Upper lobe of left lung (tissue), 6 donors: ENCODE results near the gene PKNOX2. TPM values are rescaled to one million over a fixed set of nuclear protein-coding genes. Genes with fewer than 3 reads are reported as not detected.
A peak's percentile ranks its signal among the peaks of the same experiment; 100 is the strongest.

Source experiments
- ATAC-seq, 2 donors: fragments of 200-7000 bp; cut with Tn5 transposase; one replicate each; pipeline ENCODE4 v1.9.1; 2022; ENCODE audit warnings: mild to moderate bottlenecking in 2 of 2, moderate library complexity in 2 of 2; ENCODE audit not compliant: low FRiP score in 2 of 2
- DNase-seq, 2 donors: peaks; one replicate each; pipeline ENCODE4 v3.0.0-alpha.2; 2019 to 2020
- H3K27ac ChIP-seq, 4 donors: fragments of 200-600 bp; sonication (generic); one replicate each; pipeline ENCODE4 v1.5.1; 2016 to 2019
- H3K27me3 ChIP-seq, 4 donors: fragments of 200-600 bp; sonication (generic); one replicate each; pipeline ENCODE4 v1.5.1; 2017 to 2019
- H3K36me3 ChIP-seq, 4 donors: fragments of 200-600 bp; sonication (generic); one replicate each; pipeline ENCODE4 v1.5.1; 2016 to 2019
- H3K4me1 ChIP-seq, 4 donors: fragments of 200-600 bp; sonication (generic); one replicate each; pipeline ENCODE4 v1.5.1; 2018 to 2019
- H3K4me3 ChIP-seq, 4 donors: fragments of 200-600 bp; sonication (generic); one replicate each; pipeline ENCODE4 v1.5.1; 2017 to 2019; ENCODE audit warnings: mild to moderate bottlenecking in 2 of 4, moderate library complexity in 1 of 4
- H3K9me3 ChIP-seq, 4 donors: fragments of 200-600 bp; sonication (generic); one replicate each; pipeline ENCODE4 v1.5.1; 2018 to 2019
- CTCF ChIP-seq, 6 experiments: fragments of 450-650 bp in 4 of 6; fragments of 200-600 bp in 2 of 6; sonication (generic) in 2 of 6; IDR thresholded peaks; one replicate each; pipeline ENCODE4 v1.5.1; 2016 to 2019; ENCODE audit warnings: antibody characterized with exemption in 6 of 6
- EP300 ChIP-seq, 4 donors: sonication (generic); formaldehyde crosslinking; IDR thresholded peaks; one replicate each; pipeline ENCODE4 v1.5.1; 2017; ENCODE audit warnings: antibody characterized with exemption in 4 of 4, control low read depth in 2 of 4
- POLR2A ChIP-seq, 4 donors: fragments of 450-650 bp; IDR thresholded peaks; one replicate each; pipeline ENCODE4 v1.5.1; 2016 to 2017; ENCODE audit warnings: antibody characterized with exemption in 4 of 4, mild to moderate bottlenecking in 2 of 4
- POLR2AphosphoS5 ChIP-seq, 2 donors: sonication (generic); formaldehyde crosslinking; IDR thresholded peaks; one replicate each; pipeline ENCODE4 v1.5.1; 2017; ENCODE audit warnings: antibody characterized with exemption in 2 of 2
- WGBS, 2 donors: methylation state at CpG; one replicate each; pipeline ENCODE4 v1.1.5; 2017 to 2018; 5-methylcytosine and 5-hydroxymethylcytosine counted together
- total RNA-seq, 6 donors: library from RNA; depleted of rRNA in 4 of 6; stranded (reverse); fragments of >200 nt in 4 of 6; gene quantifications; one replicate each; pipeline versions ENCODE4 v1.1.0 to v1.2.1, GENCODE V29; 2016 to 2021
- donor health status: DM: no; HTN: no; CAD: no; lungs with moderate emphysema.
- donor health status: DM: no; HTN: yes; CAD: no; lungs with severe emphysema.

PKNOX2 gene
- total RNA-seq, 6 donors from 2014 or later = 2.9 to 15.5 (median 8.4) TPM

DNA sequence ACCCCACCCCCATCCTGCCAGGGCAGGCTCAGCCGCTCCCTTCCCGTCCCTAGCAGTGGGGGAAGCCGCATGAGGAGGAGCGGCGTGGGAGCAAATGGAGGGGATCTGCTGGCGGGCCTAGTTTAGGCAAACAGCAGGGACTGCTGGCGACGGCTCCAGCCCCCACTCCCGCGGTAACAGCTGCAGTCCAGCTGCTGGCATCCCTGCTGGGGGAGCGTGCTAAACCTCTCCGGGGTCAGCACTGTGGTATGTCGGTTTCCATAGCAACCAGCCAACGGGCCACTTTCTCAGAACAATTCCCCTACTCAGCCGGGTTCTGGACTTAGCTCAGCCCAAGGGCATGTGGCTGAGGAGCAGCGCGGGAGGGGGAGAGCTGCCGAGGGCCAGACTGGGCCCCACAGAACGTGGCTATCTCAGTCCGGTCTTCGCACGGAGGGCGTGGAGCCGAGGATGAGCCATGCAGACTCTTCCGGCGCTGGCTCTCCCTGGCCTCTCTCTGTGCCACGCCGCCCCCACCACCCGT is 98.8 kb downstream of the PKNOX2 start:
- peak; percentile 75 to 88 for TF ChIP-seq POLR2AphosphoS5 (IDR thresholded peaks at IDR 0.05)
- TF ChIP-seq POLR2A (IDR thresholded peaks at IDR 0.05) = no peak
- TF ChIP-seq CTCF (IDR thresholded peaks at IDR 0.05) = no peak
- TF ChIP-seq EP300 (IDR thresholded peaks at IDR 0.05) = peak in 2 of 4 donors; percentile 48 to 74
- peaks cover 6 to 23% (median 11%) of the 10 kb centered on the region in 4 donors for H3K4me1 ChIP-seq
- H3K36me3 ChIP-seq = no peaks in the 10 kb centered on the region
- DNase-seq (peak; percentile 50 to 89), ATAC-seq (peak; percentile 82 to 91)
- H3K27me3 ChIP-seq = peaks cover 0 to 7% (median 3%) of the 10 kb centered on the region in 4 donors
- no peak overlapping the region for H3K4me3 ChIP-seq
- no peaks in the 10 kb centered on the region for H3K9me3 ChIP-seq
- peak overlapping the region; percentile 53 to 75 (median 62) for H3K27ac ChIP-seq
- WGBS, 2 donors = 4 to 8% methylated on average over 17 to 24 of the region's 29 CpGs

- H3K36me3 ChIP-seq = no peaks in the 10 kb centered on the region
- no peak for ATAC-seq
- no peak for TF ChIP-seq EP300 (IDR thresholded peaks at IDR 0.05)
- no peak for TF ChIP-seq POLR2A (IDR thresholded peaks at IDR 0.05)
- no peak for TF ChIP-seq CTCF (IDR thresholded peaks at IDR 0.05)
- TF ChIP-seq POLR2AphosphoS5 (IDR thresholded peaks at IDR 0.05) = no peak
- WGBS, 2 donors = 85 to 87% methylated on average over 14 of the region's 14 CpGs
- H3K4me3 ChIP-seq = no peak overlapping the region
- no peaks in the 10 kb centered on the region for H3K9me3 ChIP-seq
- peaks cover 6 to 23% (median 11%) of the 10 kb centered on the region in 4 donors for H3K4me1 ChIP-seq
- DNase-seq = peak in 1 of 2 donors; percentile 56
- H3K27ac ChIP-seq = peak overlapping the region; percentile 53 to 75 (median 60)
- peaks cover 0 to 7% (median 3%) of the 10 kb centered on the region in 4 donors for H3K27me3 ChIP-seq
These were observed 99.8 kb downstream of the PKNOX2 start for GRCh38 chr11:125264100-125265022.

DNA sequence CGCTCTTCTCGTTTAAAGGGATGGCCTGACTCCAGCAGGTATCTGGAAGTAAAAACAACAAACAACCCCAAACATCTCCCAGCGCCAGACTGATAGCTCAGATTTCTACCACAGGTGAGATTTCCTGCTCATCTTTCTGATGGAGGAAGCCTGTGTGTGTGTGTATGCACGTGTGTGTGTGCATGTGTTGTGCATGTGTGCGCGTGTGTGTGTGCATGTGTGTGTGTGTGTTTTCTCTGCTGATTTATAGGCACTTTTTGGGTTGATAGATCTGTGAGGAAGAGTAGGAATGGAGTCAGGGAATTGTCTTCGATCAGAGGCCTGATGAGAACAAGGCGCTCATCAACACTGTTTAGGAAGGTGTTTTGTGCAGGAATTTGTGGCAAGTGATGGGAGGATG is 103.0 kb downstream of the PKNOX2 start:
- H3K9me3 ChIP-seq = no peaks in the 10 kb centered on the region
- H3K36me3 ChIP-seq = no peaks in the 10 kb centered on the region
- peaks cover 2 to 14% (median 6%) of the 10 kb centered on the region in 4 donors for H3K4me1 ChIP-seq
- no peak overlapping the region for H3K27ac ChIP-seq
- DNase-seq (no peak), ATAC-seq (no peak)
- TF ChIP-seq POLR2A (IDR thresholded peaks at IDR 0.05) (no peak), EP300 (IDR thresholded peaks at IDR 0.05) (no peak), CTCF (IDR thresholded peaks at IDR 0.05) (no peak), POLR2AphosphoS5 (IDR thresholded peaks at IDR 0.05) (no peak)
- no peak overlapping the region for H3K4me3 ChIP-seq
- WGBS, 2 donors = 81 to 85% methylated on average over 8 of the region's 8 CpGs
- H3K27me3 ChIP-seq = peaks cover 0 to 7% (median 3%) of the 10 kb centered on the region in 4 donors

DNA sequence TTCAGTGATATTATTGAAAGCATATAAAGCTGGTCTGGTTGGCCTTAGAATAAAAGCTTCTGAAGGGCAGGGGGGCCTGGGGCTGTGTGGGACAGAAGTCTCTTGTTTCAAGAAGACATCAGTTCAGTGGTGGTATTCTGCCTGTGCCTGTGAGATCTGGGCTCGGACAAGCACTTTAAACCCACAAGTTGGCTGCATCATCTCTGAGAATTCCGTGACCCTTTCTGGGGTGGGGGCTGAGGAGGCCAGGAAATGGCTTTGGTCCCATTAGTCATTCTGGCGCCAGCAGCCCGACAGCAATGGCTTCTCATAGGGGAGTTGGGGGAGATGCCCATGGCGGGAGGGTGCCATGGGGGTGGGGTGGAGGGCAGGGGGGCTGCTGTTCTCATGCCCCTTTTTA is 104.1 kb downstream of the PKNOX2 start:
- Histone ChIP-seq H3K9me3 (no peaks in the 10 kb centered on the region), H3K4me3 (no peak overlapping the region), H3K36me3 (no peaks in the 10 kb centered on the region), H3K27me3 (peaks cover 0 to 1% (median under 1%) of the 10 kb centered on the region in 4 donors), H3K4me1 (peaks cover 0 to 4% (median 0%) of the 10 kb centered on the region in 4 donors), H3K27ac (peak overlapping the region in 2 of 4 donors; percentile 5 to 26)
- no peak for DNase-seq
- no peak for ATAC-seq
- 54 to 65% methylated on average over 5 of the region's 5 CpGs for WGBS, 2 donors
- no peak for TF ChIP-seq POLR2A (IDR thresholded peaks at IDR 0.05)
- TF ChIP-seq CTCF (IDR thresholded peaks at IDR 0.05) = no peak
